Ectodermal cell (in vitro differentiated cells): ENCODE data around the gene PRAMEF20.
"Not testable (repeated sequence)": the region's sequence is repeated elsewhere in the genome, so short reads cannot be mapped to it uniquely, and the experiment has no call there.

Experiments
- H3K27ac ChIP-seq: 2 replicates; pipeline ENCODE4 v1.7.0; 2013; ENCODE audit warnings: mild to moderate bottlenecking, low read depth, low read length; ENCODE audit not compliant: insufficient read depth, poor library complexity, severe bottlenecking
- H3K27me3 ChIP-seq: 2 replicates; pipeline ENCODE4 v1.7.0; 2013; ENCODE audit warnings: mild to moderate bottlenecking, low read length; ENCODE audit not compliant: insufficient read depth, control insufficient read depth, poor library complexity, severe bottlenecking
- H3K36me3 ChIP-seq: one replicate; pipeline ENCODE4 v1.7.0; 2013; ENCODE audit warnings: low read length; ENCODE audit not compliant: control insufficient read depth, insufficient read depth
- H3K4me1 ChIP-seq: one replicate; pipeline ENCODE4 v1.7.0; 2013; ENCODE audit warnings: low read length; ENCODE audit not compliant: control insufficient read depth, insufficient read depth
- H3K4me3 ChIP-seq: 2 replicates; pipeline ENCODE4 v1.7.0; 2013; ENCODE audit warnings: low read depth, low read length, control low read depth; ENCODE audit not compliant: insufficient read depth
- H3K9me3 ChIP-seq: 2 replicates; pipeline ENCODE4 v1.7.0; 2013; ENCODE audit warnings: mild to moderate bottlenecking, low read length, moderate library complexity; ENCODE audit not compliant: control insufficient read depth
- WGBS, 2 experiments: methylation state at CpG; one replicate each; pipeline ENCODE4 v1.1.7; 2013; ENCODE audit warnings: missing lambda C conversion rate in 2 of 2; 5-methylcytosine and 5-hydroxymethylcytosine counted together

Gene PRAMEF20

DNA sequence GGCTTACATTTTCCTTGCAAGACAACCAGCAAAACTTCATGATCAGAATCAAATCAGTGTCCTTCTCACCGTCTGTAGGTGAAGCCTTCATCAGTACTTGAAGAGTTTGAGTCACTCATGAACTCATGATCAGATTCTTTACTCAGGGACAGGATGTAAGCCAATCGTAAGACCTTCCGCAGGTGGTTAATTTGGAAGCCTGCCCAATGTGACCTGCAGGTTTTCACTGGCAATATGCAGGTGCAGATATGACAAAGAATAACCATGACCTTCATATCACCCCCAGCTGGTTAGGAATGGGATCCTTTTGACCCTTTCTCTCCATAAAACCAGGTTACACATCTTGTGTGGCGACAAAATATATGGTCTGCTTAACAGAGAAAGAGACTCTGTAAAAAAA, 2.4 kb upstream of the PRAMEF20 start:
- H3K4me3 ChIP-seq = no peak overlapping the region
- no peaks in the 10 kb centered on the region for H3K27me3 ChIP-seq
- no peaks in the 10 kb centered on the region for H3K36me3 ChIP-seq
- H3K27ac ChIP-seq = no peak overlapping the region
- no peaks in the 10 kb centered on the region for H3K4me1 ChIP-seq
- 67 to 75% methylated on average over 3 to 4 of the region's 4 CpGs for WGBS, 2 experiments
- H3K9me3 ChIP-seq = peaks cover 2% of the 10 kb centered on the region

DNA sequence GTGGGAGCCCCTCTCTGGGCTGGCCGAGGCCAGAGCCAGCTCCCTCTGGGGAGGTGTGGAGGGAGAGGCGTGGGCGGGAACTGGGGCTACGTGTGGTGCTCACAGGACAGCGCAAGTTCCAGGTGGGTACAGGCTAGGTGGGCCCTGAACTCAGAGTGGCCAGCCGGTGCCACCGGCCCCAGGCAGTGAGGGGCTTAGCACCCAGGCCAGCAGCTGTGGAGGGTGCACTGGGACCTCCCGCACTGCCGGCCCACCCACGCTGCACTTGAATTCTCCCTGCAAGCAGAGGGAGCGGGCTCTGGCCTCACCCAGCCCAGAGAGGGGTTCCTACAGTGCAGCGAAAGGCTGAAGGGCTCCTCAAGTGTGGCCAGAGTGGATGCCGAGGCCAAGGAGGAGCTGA, 20.2 kb downstream of the PRAMEF20 start:
- Histone ChIP-seq H3K27me3 (no peaks in the 10 kb centered on the region), H3K27ac (no peak overlapping the region), H3K4me3 (no peak overlapping the region), H3K4me1 (no peaks in the 10 kb centered on the region), H3K9me3 (peaks cover 9% of the 10 kb centered on the region), H3K36me3 (no peaks in the 10 kb centered on the region)
- 86 to 90% methylated on average over 13 of the region's 13 CpGs for WGBS, 2 experiments

DNA sequence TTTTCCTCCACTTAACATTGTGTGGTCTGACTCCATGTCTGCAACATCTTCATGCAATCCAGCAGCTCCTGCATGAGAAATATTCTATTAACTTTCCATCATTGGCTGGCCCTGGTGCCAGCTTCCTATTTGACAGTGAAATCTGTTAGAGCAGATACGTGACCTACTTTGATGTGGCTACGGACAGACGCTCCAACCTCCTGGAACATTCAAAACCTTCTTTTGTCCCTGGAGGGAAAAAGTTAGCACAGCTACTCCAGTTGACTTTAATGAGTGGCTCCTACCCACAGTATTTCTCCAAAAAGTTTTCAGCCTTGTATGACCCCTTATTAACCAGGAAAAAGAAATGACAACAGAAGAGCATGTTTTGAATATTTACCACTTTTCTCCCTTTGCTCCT, 22.0 kb downstream of the PRAMEF20 start:
- H3K27ac ChIP-seq = no peak overlapping the region
- no peak overlapping the region for H3K4me3 ChIP-seq
- no peaks in the 10 kb centered on the region for H3K36me3 ChIP-seq
- H3K9me3 ChIP-seq = peaks cover 7% of the 10 kb centered on the region
- WGBS, 2 experiments = 80 to 88% methylated on average over 3 of the region's 3 CpGs
- H3K4me1 ChIP-seq = no peaks in the 10 kb centered on the region
- no peaks in the 10 kb centered on the region for H3K27me3 ChIP-seq

DNA sequence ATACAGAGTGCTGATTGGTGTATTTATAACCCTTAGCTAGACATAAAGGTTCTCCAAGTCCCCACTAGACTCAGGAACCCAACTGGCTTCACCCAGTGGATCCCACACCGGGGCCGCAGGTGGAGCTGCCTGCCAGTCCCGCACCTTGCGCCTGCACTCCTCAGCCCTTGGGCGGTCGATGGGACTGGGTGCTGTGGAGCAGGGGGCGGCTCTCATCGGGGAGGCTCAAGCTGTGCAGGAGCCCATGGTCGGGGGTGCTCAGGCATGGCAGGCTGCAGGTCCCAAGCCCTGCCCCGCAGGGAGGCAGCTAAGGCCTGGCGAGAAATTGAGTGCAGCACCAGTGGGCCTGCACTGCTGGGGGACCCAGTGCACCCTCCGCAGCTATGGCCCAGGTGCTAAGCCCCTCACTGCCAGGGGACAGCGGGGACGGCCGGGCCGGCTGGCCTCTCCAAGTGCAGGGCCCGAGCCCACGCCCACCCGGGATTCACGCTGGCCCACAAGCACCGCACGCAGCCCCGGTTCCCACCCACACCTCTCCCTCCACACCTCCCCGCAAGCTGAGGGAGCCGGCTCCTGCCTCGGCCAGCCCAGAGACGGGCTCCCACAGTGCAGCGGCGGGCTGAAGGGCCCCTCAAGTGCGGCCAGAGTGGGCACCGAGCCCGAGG, 23.6 kb downstream of the PRAMEF20 start:
- H3K9me3 ChIP-seq, H3K4me1 ChIP-seq, H3K4me3 ChIP-seq, H3K27ac ChIP-seq, H3K36me3 ChIP-seq, H3K27me3 ChIP-seq: not testable (repeated sequence)
- WGBS, 2 experiments = 87 to 89% methylated on average over 32 of the region's 32 CpGs

DNA sequence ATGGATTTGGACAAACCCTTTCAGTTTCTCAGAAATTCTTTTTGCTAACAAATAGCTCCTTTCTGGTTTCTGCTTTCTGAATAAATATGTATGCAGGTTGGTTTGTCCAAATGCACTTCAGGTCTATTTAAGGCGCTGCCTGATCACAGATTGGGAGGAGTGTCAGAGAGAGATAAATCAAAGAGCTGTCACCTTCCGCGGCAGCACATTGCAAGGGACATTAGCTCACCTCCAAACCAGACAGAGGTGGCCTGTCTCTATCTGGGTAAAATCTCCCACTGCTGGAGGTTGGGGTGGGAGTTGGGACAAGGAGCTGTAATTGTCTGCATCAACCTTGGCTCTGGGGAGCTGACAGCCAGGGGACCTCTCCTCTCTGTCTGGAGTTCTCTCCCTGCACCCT, 25.2 kb downstream of the PRAMEF20 start:
- WGBS, 2 experiments = 72 to 78% methylated on average over 3 of the region's 3 CpGs
- Histone ChIP-seq H3K9me3 (peaks cover 2% of the 10 kb centered on the region), H3K27ac (no peak overlapping the region)

DNA sequence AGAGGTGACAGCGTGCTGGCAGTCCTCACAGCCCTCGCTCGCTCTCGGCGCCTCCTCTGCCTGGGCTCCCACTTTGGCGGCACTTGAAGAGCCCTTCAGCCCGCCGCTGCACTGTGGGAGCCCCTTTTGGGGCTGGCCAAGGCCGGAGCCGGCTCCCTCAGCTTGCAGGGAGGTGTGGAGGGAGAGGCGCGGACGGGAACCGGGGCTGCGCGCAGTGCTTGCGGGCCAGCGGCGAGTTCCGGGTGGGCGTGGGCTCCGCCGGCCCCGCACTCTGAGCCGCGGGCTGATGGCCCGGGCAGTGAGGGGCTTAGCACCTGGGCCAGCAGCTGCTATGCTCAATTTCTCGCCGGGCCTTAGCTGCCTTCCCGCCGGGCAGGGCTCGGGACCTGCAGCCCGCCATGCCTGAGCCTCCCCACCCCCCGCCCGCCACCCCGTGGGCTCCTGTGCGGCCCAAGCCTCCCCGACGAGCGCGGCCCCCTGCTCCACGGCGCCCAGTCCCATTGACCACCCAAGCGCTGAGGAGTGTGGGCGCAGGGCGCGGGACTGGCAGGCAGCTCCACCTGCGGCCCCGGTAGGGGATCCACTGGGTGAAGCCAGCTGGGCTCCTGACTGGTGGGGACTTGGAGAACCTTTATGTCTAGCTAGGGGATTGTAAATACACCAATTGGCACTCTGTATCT, 29.0 kb downstream of the PRAMEF20 start:
- not testable (repeated sequence) for H3K27ac ChIP-seq, H3K4me3 ChIP-seq, H3K4me1 ChIP-seq, H3K9me3 ChIP-seq, H3K27me3 ChIP-seq, H3K36me3 ChIP-seq
- WGBS, 2 experiments = 91 to 92% methylated on average over 49 of the region's 49 CpGs

More for the DNA sequence above, 25.2 kb downstream of the PRAMEF20 start:
- no peaks in the 10 kb centered on the region for H3K27me3 ChIP-seq
- no peaks in the 10 kb centered on the region for H3K36me3 ChIP-seq
- H3K4me3 ChIP-seq = no peak overlapping the region
- H3K4me1 ChIP-seq = no peaks in the 10 kb centered on the region

DNA sequence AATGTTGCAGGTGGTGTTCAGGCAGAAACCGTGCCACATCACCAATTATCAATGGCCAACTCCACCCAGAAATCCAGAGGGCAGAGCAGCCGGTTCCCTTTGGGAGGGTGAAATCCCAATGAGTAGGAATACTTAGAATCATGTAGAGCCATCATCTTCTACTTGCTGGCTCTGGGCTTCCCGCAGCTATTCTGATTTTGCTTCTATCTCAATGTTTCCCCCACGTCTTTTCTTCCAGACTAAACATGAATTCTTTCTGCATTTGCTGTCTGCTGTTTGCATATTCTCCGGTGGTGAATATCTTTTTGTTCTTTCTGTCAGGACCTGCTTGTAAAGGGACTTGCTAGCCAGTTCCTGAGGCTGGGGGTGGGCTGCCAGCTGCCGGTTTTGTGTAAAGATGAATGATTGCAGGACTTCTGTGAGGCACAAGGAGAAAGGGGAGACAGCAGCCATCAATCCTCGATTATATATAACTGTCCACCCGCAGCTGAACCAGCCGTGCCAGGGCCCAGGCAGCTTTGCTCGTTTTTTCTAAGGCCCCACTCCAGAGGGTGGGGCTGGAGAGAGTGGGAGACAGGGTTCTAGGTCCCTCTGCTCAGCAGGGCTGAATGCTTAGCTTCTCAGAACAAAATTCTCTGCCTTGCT, 33.2 kb downstream of the PRAMEF20 start:
- no peaks in the 10 kb centered on the region for H3K27me3 ChIP-seq
- WGBS, 2 experiments = 71% methylated on average over 10 of the region's 10 CpGs
- H3K9me3 ChIP-seq = no peaks in the 10 kb centered on the region
- no peak overlapping the region for H3K27ac ChIP-seq
- H3K4me1 ChIP-seq = no peaks in the 10 kb centered on the region
- H3K36me3 ChIP-seq = no peaks in the 10 kb centered on the region
- no peak overlapping the region for H3K4me3 ChIP-seq

DNA sequence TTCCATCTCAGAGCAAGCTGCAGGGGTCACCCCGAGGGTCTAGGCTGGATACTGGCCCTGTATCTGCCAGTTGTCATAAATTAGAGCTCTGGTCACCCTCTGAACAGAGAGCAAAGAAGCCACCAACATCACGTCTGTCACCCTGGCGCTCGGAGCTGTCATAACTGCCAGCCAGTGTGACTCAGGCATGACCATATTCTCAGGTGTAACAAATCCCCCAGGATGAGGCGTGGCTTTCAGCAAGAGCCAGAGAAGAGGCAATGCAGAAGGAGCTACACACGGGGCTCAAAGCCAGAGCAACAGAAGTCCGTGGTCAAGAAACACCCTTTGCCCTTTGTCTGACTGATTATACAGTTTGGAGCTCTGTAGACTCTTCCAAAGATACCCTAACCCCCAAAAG, 40.0 kb downstream of the PRAMEF20 start:
- WGBS, 2 experiments = 68 to 70% methylated on average over 7 of the region's 7 CpGs
- no peaks in the 10 kb centered on the region for H3K36me3 ChIP-seq
- no peaks in the 10 kb centered on the region for H3K4me1 ChIP-seq
- no peaks in the 10 kb centered on the region for H3K9me3 ChIP-seq
- no peak overlapping the region for H3K4me3 ChIP-seq
- H3K27me3 ChIP-seq = no peaks in the 10 kb centered on the region
- H3K27ac ChIP-seq = no peak overlapping the region

DNA sequence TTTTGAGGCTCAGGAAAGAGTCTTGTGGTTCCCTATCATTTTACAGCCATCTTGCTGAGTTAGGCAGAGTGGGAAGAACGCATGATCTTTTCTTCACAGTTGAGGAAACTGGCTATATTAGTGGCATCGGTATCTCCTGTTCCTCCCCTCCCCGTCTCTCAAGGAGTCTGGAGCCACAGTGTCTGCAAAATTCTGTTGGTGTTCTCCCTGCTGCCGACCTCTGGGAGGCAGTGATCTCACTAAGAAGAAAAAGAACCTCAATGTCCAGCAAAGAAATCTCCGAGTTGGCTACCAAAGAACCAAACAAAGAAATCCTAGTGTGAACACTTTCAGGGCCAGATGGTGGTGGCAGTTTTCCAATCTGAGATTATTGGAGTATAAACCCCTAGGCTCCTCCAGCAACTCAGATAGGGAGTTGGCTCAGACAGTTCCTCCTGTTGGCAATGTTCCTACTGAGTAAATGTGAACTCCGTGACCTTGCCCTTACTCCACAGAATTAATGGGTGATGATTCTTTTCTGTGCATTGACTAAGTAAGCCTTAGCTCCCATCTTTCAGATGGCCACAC, 41.2 kb downstream of the PRAMEF20 start:
- 72% methylated on average over 6 of the region's 6 CpGs for WGBS, 2 experiments
- Histone ChIP-seq H3K4me1 (no peaks in the 10 kb centered on the region), H3K27ac (no peak overlapping the region), H3K4me3 (no peak overlapping the region), H3K9me3 (no peaks in the 10 kb centered on the region), H3K27me3 (no peaks in the 10 kb centered on the region), H3K36me3 (no peaks in the 10 kb centered on the region)

DNA sequence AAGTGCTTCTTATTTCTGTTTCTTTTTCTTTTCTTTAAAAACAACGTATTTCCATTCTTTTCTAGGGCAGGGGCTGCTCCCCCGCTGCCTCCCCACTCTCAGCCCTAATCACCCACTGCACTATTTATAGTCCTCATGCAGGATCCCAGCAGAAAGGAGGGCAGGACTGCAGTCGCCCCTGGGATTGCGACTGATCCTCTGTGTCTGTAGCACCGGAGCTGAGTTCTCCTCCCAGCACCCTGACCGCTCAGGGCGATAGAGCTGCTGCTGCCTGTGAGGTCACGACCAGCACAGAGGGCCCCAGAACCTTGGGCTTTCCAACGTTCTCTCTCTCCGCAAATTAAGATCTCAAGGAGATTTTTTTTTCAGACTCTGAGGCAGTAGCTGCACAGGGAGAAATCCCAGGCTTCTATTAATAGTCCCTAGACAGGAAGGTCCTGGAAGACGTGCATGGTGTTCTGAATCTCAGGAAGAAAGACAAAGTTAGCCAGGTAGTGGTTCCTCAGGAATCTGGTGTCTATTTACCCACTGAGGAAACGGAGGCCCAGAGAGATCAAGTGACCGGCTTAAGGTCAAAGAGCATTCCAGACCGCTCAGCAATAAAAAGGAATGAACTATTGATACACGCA, 46.8 kb downstream of the PRAMEF20 start:
- WGBS, 2 experiments = 79 to 80% methylated on average over 15 of the region's 15 CpGs
- H3K4me3 ChIP-seq = no peak overlapping the region
- H3K9me3 ChIP-seq = peaks cover 2% of the 10 kb centered on the region
- H3K36me3 ChIP-seq = no peaks in the 10 kb centered on the region
- no peaks in the 10 kb centered on the region for H3K27me3 ChIP-seq
- H3K27ac ChIP-seq = no peak overlapping the region
- no peaks in the 10 kb centered on the region for H3K4me1 ChIP-seq
